ENCODE measurements around the gene VWA2. TPM values are rescaled to one million over a fixed set of nuclear protein-coding genes. Genes with fewer than 3 reads are reported as not detected.

Gene VWA2
- total RNA-seq, 1 experiment from 2014 or later = 1.6 TPM

DNA sequence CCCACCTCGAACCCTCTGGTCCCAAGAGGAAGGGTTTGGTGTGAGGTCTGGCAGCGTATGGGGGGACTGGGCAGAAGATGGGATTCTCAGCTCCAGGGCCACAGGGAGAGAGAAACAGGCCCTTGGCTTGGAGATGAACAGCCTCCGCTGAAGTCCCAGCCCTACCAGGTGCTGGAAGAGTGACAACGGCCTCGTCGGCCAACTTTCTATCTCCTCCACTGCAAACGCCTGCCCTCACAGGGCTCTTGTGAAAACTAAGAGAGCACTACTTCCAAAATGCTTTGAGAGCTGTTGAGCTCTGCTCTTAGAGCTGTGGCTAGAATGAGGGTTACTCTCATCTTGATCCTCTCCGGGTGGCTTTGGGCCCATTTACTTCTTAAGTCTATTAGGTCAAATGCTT lies 101.8 kb downstream of the VWA2 start:
- no peak overlapping the region for H2BK12ac ChIP-seq (ENCODE audit: insufficient read length, low read depth, low read length)
- no peak overlapping the region for H3K14ac ChIP-seq (ENCODE audit: insufficient read depth, low read length)
- Mint-ChIP-seq H3K4me3 (no peak overlapping the region), H3K36me3 (ENCODE audit: insufficient read depth in 1 of 3, low read depth in 3 of 3) (no peaks in the 10 kb centered on the region), H3K27me3 (ENCODE audit: low read depth) (peaks cover 49% of the 10 kb centered on the region), H3K27ac (no peak overlapping the region), H3K4me1 (peaks cover 30 to 31% of the 10 kb centered on the region in 2 experiments), H3K9me3 (no peaks in the 10 kb centered on the region; a peak in 1 of 5 replicates)
- H3K79me1 ChIP-seq (ENCODE audit: insufficient read depth, low read depth, low read length, poor library complexity, severe bottlenecking) = no peaks in the 10 kb centered on the region
- H3K23me2 ChIP-seq (ENCODE audit: insufficient read length, low read depth, low read length, poor library complexity, severe bottlenecking) = no peaks in the 10 kb centered on the region
- no peak overlapping the region for H4K5ac ChIP-seq (ENCODE audit: insufficient read length, low read depth, low read length)
- H3T11ph ChIP-seq (ENCODE audit: low read length) = no peak overlapping the region
- no peaks in the 10 kb centered on the region for H3K79me2 ChIP-seq (ENCODE audit: insufficient read depth, low read length)
- H2BK5ac ChIP-seq (ENCODE audit: insufficient read length, low read length) = no peak overlapping the region
- no peaks in the 10 kb centered on the region for H3K27me3 ChIP-seq (ENCODE audit: insufficient read depth, low read length)
- no peak overlapping the region for H2BK120ac ChIP-seq (ENCODE audit: low read depth, low read length, poor library complexity, severe bottlenecking)
- DNase-seq = no peak
- H4K20me1 ChIP-seq (ENCODE audit: control insufficient read depth, insufficient read depth, insufficient read length) = no peaks in the 10 kb centered on the region
- H2BK20ac ChIP-seq (ENCODE audit: low read depth, low read length, poor library complexity, severe bottlenecking) = no peak overlapping the region
- peaks cover 5% of the 10 kb centered on the region for H3K4me1 ChIP-seq (ENCODE audit: insufficient read depth, low read length)
- no peaks in the 10 kb centered on the region for H3K9me3 ChIP-seq (ENCODE audit: control insufficient read depth, low read depth, low read length)
- no peak overlapping the region for H2AFZ ChIP-seq (ENCODE audit: low read length)
- no peak overlapping the region for H3K23ac ChIP-seq (ENCODE audit: insufficient read length, low read depth, low read length)
- no peak overlapping the region for H3K27ac ChIP-seq (ENCODE audit: insufficient read length, low read depth, low read length)
- no CpG with 5 or more reads among the region's 8 CpGs for WGBS (ENCODE audit: extremely low coverage, insufficient read length, low lambda C conversion rate)
- no peak overlapping the region for H3K9ac ChIP-seq (ENCODE audit: extremely low read depth, insufficient read length, low read length)
- H4K91ac ChIP-seq (ENCODE audit: insufficient read length, low read depth, low read length) = no peak overlapping the region
- no peak overlapping the region for H3K4ac ChIP-seq (ENCODE audit: low read depth, low read length)
- H3K56ac ChIP-seq (ENCODE audit: insufficient read length, low read depth, low read length) = no peak overlapping the region
- H4K8ac ChIP-seq (replicated peaks; ENCODE audit: insufficient read length, low read depth, low read length) = no peak overlapping the region
- H2AK5ac ChIP-seq (ENCODE audit: insufficient read length, low read length) = no peak overlapping the region
- no peak overlapping the region for H3K18ac ChIP-seq (ENCODE audit: insufficient read length, low read depth, low read length)
- no peak overlapping the region for H3K4me2 ChIP-seq (ENCODE audit: insufficient read depth, insufficient read length, low read length)
- no peak overlapping the region for H2BK15ac ChIP-seq (ENCODE audit: low read depth, low read length)
- TF ChIP-seq, protein P1, sequence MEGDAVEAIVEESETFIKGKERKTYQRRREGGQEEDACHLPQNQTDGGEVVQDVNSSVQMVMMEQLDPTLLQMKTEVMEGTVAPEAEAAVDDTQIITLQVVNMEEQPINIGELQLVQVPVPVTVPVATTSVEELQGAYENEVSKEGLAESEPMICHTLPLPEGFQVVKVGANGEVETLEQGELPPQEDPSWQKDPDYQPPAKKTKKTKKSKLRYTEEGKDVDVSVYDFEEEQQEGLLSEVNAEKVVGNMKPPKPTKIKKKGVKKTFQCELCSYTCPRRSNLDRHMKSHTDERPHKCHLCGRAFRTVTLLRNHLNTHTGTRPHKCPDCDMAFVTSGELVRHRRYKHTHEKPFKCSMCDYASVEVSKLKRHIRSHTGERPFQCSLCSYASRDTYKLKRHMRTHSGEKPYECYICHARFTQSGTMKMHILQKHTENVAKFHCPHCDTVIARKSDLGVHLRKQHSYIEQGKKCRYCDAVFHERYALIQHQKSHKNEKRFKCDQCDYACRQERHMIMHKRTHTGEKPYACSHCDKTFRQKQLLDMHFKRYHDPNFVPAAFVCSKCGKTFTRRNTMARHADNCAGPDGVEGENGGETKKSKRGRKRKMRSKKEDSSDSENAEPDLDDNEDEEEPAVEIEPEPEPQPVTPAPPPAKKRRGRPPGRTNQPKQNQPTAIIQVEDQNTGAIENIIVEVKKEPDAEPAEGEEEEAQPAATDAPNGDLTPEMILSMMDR (conservative IDR thresholded peaks at IDR 0.05) = no peak

Other genes with a start within 250 kb of the VWA2 start
- gene ADRB1, start 195.4 kb upstream of the VWA2 start, total RNA-seq (2021) = 0.13 TPM in 1 of 2 replicates, not detected in the other
- 16.7 and 17.4 TPM in 2 replicates for gene CCDC186, start 65.1 kb upstream of the VWA2 start, total RNA-seq (2021)
- gene TDRD1, start 59.9 kb upstream of the VWA2 start, total RNA-seq (2021) = 0.15 TPM in 1 of 2 replicates, not detected in the other
- 0.77 and 1.0 TPM in 2 replicates for gene AFAP1L2, start 165.2 kb downstream of the VWA2 start, total RNA-seq (2021)